Activated naive CD8-positive, alpha-beta T cell treated with anti-CD3 and anti-CD28 coated beads for 36 hours (primary cell): Measurements from ENCODE around the gene C5orf46. TPM values are rescaled to one million over a fixed set of nuclear protein-coding genes. Genes with fewer than 3 reads are reported as not detected.

ENCODE experiments used
- DNase-seq: peaks from one replicate; pipeline ENCODE4 v3.0.0; 2021
- H3K27ac Mint-ChIP-seq: one replicate; pipeline ENCODE4 v1.8.0; 2022; ENCODE audit warnings: mild to moderate bottlenecking, moderate library complexity, mixed read lengths
- H3K27me3 Mint-ChIP-seq: one replicate; pipeline ENCODE4 v1.8.0; 2022; ENCODE audit warnings: mild to moderate bottlenecking, mixed read lengths
- H3K36me3 Mint-ChIP-seq: one replicate; pipeline ENCODE4 v1.8.0; 2021; ENCODE audit warnings: mild to moderate bottlenecking, mixed read lengths
- H3K4me1 Mint-ChIP-seq: one replicate; pipeline ENCODE4 v1.8.0; 2021; ENCODE audit warnings: mixed read lengths
- H3K4me3 Mint-ChIP-seq: one replicate; pipeline ENCODE4 v1.8.0; 2022; ENCODE audit warnings: mild to moderate bottlenecking, moderate library complexity, mixed read lengths
- H3K9me3 Mint-ChIP-seq: one replicate; pipeline ENCODE4 v1.8.0; 2022; ENCODE audit warnings: mixed read lengths
- total RNA-seq, 2 experiments: library from RNA; stranded (reverse); gene quantifications; one replicate each; pipeline ENCODE4 v1.2.3, GENCODE V29; 2021

Gene C5orf46
- total RNA-seq, 2 experiments from 2014 or later, result not detected

DNA sequence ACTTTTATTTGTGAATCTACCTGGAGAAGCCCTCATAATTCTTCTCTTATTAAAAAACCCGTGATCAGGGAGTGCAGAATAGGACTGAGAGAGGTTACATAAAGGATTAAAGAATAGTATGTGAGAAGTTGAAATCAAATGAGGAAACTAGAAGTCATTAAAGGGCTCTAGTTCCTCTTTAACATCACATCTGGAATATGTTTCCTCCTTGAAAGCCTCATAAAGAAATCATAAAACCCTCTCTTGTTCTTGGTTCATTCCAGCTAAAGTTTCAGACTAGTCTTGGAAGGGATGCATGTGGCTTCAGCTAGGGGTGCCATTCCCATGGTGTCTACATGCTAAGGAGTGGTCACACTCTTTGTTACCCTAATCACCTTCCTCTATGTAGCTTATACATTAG lies 5.7 kb upstream of the C5orf46 start:
- no peak overlapping the region for H3K27ac Mint-ChIP-seq
- no peaks in the 10 kb centered on the region for H3K4me1 Mint-ChIP-seq
- H3K4me3 Mint-ChIP-seq, result no peak overlapping the region
- H3K27me3 Mint-ChIP-seq, result peaks cover 11% of the 10 kb centered on the region
- no peak for DNase-seq
- no peaks in the 10 kb centered on the region for H3K36me3 Mint-ChIP-seq
- no peaks in the 10 kb centered on the region for H3K9me3 Mint-ChIP-seq

GRCh38 chr5:147911427-147911826 lies 5.1 kb upstream of the C5orf46 start:
- Mint-ChIP-seq H3K4me3 (no peak overlapping the region), H3K4me1 (no peaks in the 10 kb centered on the region), H3K27ac (no peak overlapping the region), H3K27me3 (peaks cover 11% of the 10 kb centered on the region), H3K36me3 (no peaks in the 10 kb centered on the region), H3K9me3 (no peaks in the 10 kb centered on the region)
- DNase-seq, result no peak

GRCh38 chr5:147904110-147904509 lies 2.2 kb downstream of the C5orf46 start:
- Mint-ChIP-seq H3K4me1 (no peaks in the 10 kb centered on the region), H3K36me3 (no peaks in the 10 kb centered on the region), H3K9me3 (no peaks in the 10 kb centered on the region), H3K27ac (no peak overlapping the region), H3K27me3 (no peaks in the 10 kb centered on the region), H3K4me3 (no peak overlapping the region)
- no peak for DNase-seq

DNA sequence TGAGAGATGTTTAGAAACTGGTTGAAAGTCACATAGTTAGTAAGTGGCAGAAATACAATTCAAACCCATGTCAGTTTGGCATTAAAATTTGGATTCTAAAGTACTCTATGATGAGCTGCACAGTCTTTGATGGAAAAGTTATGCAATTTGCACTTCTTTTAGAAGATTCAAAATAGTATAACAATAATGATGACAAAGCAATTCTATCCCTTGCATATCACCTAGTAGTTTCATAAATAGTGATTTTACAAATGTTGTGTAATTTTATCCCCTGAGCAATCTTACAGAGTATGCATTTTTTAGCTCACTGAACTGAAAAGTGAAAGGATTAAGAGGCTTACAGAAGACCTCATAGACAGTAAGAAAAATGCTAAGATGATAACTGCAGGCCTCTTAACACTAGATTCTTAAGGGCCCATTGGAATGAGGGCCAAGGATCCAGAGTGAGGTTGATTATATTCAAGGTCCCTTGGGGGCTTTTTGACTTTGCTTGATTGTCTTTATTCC lies 3.7 kb downstream of the C5orf46 start:
- Mint-ChIP-seq H3K4me3 (no peak overlapping the region), H3K36me3 (no peaks in the 10 kb centered on the region), H3K27ac (no peak overlapping the region), H3K4me1 (no peaks in the 10 kb centered on the region), H3K9me3 (no peaks in the 10 kb centered on the region), H3K27me3 (no peaks in the 10 kb centered on the region)
- DNase-seq, result no peak

- Mint-ChIP-seq H3K4me1 (no peaks in the 10 kb centered on the region), H3K9me3 (no peaks in the 10 kb centered on the region), H3K27ac (no peak overlapping the region), H3K4me3 (no peak overlapping the region), H3K36me3 (no peaks in the 10 kb centered on the region), H3K27me3 (no peaks in the 10 kb centered on the region)
- DNase-seq, result no peak
These were observed 4.7 kb downstream of the C5orf46 start for GRCh38 chr5:147901599-147902039.

DNA sequence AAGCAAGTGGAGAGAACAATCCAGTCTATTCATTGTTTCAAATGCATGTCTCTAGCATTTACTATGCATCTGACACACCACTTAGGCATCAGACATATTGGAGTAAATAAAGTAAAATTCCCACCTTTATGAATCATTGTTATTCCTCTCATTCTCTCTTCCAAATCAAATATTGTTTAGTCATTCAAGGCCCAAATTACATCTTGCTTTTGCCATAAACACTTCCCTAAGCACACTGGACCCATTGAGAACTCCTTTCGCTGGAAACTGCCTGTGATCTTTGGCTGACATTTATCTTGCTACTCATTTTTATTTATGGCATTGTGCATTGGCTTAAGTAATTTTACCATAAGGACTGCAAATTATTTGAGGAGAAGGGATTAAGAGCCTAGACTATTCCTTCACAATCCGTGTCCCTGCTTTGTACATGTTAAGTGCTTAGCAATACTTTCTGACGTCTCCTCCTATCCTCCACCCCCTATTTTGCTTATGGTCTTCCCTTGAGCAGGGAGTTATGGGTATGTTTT lies 7.4 kb downstream of the C5orf46 start:
- no peak overlapping the region for H3K27ac Mint-ChIP-seq
- H3K4me1 Mint-ChIP-seq, result no peaks in the 10 kb centered on the region
- no peak overlapping the region for H3K4me3 Mint-ChIP-seq
- peaks cover 5% of the 10 kb centered on the region for H3K27me3 Mint-ChIP-seq
- H3K9me3 Mint-ChIP-seq, result no peaks in the 10 kb centered on the region
- DNase-seq, result no peak
- H3K36me3 Mint-ChIP-seq, result no peaks in the 10 kb centered on the region

- H3K27me3 Mint-ChIP-seq, result peaks cover 5% of the 10 kb centered on the region
- H3K4me3 Mint-ChIP-seq, result no peak overlapping the region
- no peaks in the 10 kb centered on the region for H3K36me3 Mint-ChIP-seq
- no peak overlapping the region for H3K27ac Mint-ChIP-seq
- no peak for DNase-seq
- no peaks in the 10 kb centered on the region for H3K4me1 Mint-ChIP-seq
- no peaks in the 10 kb centered on the region for H3K9me3 Mint-ChIP-seq
These were observed 10.5 kb downstream of the C5orf46 start for GRCh38 chr5:147895864-147896263.

- no peaks in the 10 kb centered on the region for H3K9me3 Mint-ChIP-seq
These were observed 12.5 kb downstream of the C5orf46 start for GRCh38 chr5:147893820-147894219.

DNA sequence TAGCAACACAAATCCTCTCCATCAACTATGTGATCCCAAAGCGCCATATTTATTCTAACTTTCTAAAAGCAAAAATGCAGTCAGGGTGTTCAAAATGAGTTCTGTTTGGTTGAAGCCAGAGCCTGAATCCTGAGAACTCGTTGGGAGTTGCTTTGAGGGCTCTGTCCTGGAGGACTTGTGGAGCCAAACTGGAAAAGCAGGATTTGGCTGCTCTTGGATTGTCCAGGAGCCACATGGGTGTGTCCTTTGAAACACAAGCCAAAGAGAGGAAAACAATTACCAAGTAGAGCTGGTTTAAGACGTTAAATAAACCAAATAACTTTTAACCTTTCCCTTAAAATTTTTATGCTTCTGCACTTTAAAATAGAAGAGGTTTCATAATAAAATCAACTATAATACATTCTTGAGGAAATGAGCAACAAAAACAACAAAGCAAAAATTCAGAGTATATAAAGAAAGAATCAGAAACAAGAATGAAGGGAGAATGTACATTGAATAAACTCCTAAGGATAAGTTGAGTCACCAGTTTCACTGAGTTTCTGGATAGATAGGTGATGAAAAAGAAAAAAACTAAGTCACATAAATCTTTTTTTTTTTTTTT lies 13.5 kb downstream of the C5orf46 start:
- no peak overlapping the region for H3K4me3 Mint-ChIP-seq
- no peak overlapping the region for H3K27ac Mint-ChIP-seq
- peaks cover 14% of the 10 kb centered on the region for H3K27me3 Mint-ChIP-seq
- no peaks in the 10 kb centered on the region for H3K4me1 Mint-ChIP-seq
- DNase-seq, result no peak
- H3K36me3 Mint-ChIP-seq, result no peaks in the 10 kb centered on the region
- H3K9me3 Mint-ChIP-seq, result no peaks in the 10 kb centered on the region

More at GRCh38 chr5:147893820-147894219, 12.5 kb downstream of the C5orf46 start:
- Mint-ChIP-seq H3K36me3 (no peaks in the 10 kb centered on the region), H3K27ac (no peak overlapping the region), H3K27me3 (peaks cover 14% of the 10 kb centered on the region), H3K4me1 (no peaks in the 10 kb centered on the region), H3K4me3 (no peak overlapping the region)
- no peak for DNase-seq

DNA sequence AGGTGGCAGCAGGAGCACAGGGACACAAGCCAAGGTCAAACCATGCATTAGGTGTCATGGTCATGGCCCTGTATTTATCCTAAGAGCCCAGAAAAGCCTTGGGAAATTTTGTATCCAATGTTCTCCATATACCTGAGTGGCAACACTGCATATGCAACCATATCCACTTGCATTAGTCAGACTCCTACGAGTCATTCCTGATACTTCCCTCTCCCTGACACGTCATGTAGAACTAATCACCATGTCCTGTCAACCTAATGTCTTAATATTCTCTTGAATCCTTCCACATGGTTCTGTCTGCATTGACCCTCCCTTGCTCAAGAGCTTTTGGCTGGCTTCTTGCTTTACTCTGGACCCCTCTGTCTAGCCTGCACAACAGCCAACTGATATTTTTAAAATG lies 18.4 kb downstream of the C5orf46 start:
- H3K27ac Mint-ChIP-seq, result no peak overlapping the region
- H3K27me3 Mint-ChIP-seq, result peaks cover 18% of the 10 kb centered on the region
- no peaks in the 10 kb centered on the region for H3K9me3 Mint-ChIP-seq

GRCh38 chr5:147887026-147887627 lies 19.2 kb downstream of the C5orf46 start:
- H3K4me3 Mint-ChIP-seq, result no peak overlapping the region
- DNase-seq, result no peak
- no peaks in the 10 kb centered on the region for H3K36me3 Mint-ChIP-seq
- H3K9me3 Mint-ChIP-seq, result no peaks in the 10 kb centered on the region
- H3K4me1 Mint-ChIP-seq, result no peaks in the 10 kb centered on the region
- H3K27ac Mint-ChIP-seq, result no peak overlapping the region
- H3K27me3 Mint-ChIP-seq, result peaks cover 18% of the 10 kb centered on the region

More for the DNA sequence above, 18.4 kb downstream of the C5orf46 start:
- H3K4me1 Mint-ChIP-seq, result no peaks in the 10 kb centered on the region
- no peak overlapping the region for H3K4me3 Mint-ChIP-seq
- no peaks in the 10 kb centered on the region for H3K36me3 Mint-ChIP-seq
- no peak for DNase-seq

- H3K27me3 Mint-ChIP-seq, result peaks cover 15% of the 10 kb centered on the region
These were observed 23.6 kb downstream of the C5orf46 start for GRCh38 chr5:147882586-147883313.

DNA sequence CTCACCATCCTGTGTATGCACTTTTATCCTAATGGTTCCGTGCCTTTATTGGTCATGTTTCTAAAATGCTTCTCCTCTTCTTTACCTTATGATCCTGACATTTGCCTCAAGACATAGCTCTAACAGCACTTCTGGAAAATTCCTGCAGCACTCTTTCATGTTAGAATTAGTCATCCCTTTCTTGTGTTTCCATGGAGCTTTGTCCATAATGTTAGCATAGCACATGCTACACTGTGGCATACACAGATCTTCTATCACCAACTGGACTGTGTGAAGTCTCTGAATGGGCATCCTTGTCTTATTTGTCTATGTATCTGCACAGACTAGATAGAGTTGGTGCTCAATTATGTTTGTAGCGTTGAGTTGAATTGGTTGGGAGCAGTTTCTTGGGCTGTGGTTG lies 25.9 kb downstream of the C5orf46 start:
- Mint-ChIP-seq H3K27me3 (peaks cover 12% of the 10 kb centered on the region), H3K4me1 (no peaks in the 10 kb centered on the region), H3K9me3 (no peaks in the 10 kb centered on the region), H3K36me3 (no peaks in the 10 kb centered on the region), H3K4me3 (no peak overlapping the region), H3K27ac (no peak overlapping the region)
- DNase-seq, result no peak

More at GRCh38 chr5:147882586-147883313, 23.6 kb downstream of the C5orf46 start:
- DNase-seq, result no peak
- Mint-ChIP-seq H3K4me1 (no peaks in the 10 kb centered on the region), H3K4me3 (no peak overlapping the region), H3K36me3 (no peaks in the 10 kb centered on the region), H3K9me3 (no peaks in the 10 kb centered on the region), H3K27ac (no peak overlapping the region)

GRCh38 chr5:147879784-147880183 lies 26.6 kb downstream of the C5orf46 start:
- H3K27ac Mint-ChIP-seq, result no peak overlapping the region
- no peaks in the 10 kb centered on the region for H3K36me3 Mint-ChIP-seq
- no peak overlapping the region for H3K4me3 Mint-ChIP-seq
- DNase-seq, result no peak
- H3K9me3 Mint-ChIP-seq, result no peaks in the 10 kb centered on the region
- no peaks in the 10 kb centered on the region for H3K4me1 Mint-ChIP-seq
- peaks cover 9% of the 10 kb centered on the region for H3K27me3 Mint-ChIP-seq

GRCh38 chr5:147878066-147878759 lies 28.1 kb downstream of the C5orf46 start, which contains the start of gene SCGB3A2:
Gene SCGB3A2 (plus strand): TSS chr5:147878711. CDS start chr5:147878804, 93 bp downstream.
- DNase-seq, result no peak
- Mint-ChIP-seq H3K9me3 (no peaks in the 10 kb centered on the region), H3K4me1 (no peaks in the 10 kb centered on the region), H3K36me3 (no peaks in the 10 kb centered on the region), H3K27ac (no peak within 1 kb of the TSS), H3K4me3 (no peak within 1 kb of the TSS), H3K27me3 (peaks cover 6% of the 10 kb centered on the region)
